Esophagus squamous epithelium (tissue), 4 donors: ENCODE results near the gene CARMIL1.

Source experiments
- CTCF ChIP-seq, 6 experiments: fragments of 450-650 bp in 4 of 6; fragments of 200-600 bp in 2 of 6; sonication (generic) in 2 of 6; IDR thresholded peaks; one replicate each; pipeline ENCODE4 v1.5.1; 2016 to 2019; ENCODE audit warnings: antibody characterized with exemption in 6 of 6, mild to moderate bottlenecking in 4 of 6, moderate library complexity in 4 of 6
- POLR2A ChIP-seq, 4 donors: fragments of 450-650 bp; IDR thresholded peaks; one replicate each; pipeline ENCODE4 v1.6.1; 2017; ENCODE audit warnings: antibody characterized with exemption in 4 of 4, mild to moderate bottlenecking in 4 of 4, moderate library complexity in 3 of 4

- TF ChIP-seq CTCF (IDR thresholded peaks at IDR 0.05) (no peak), POLR2A (IDR thresholded peaks at IDR 0.05) (no peak)
Observed at GRCh38 chr6:25468881-25469280, 189.7 kb downstream of the CARMIL1 start.
